Calu3 (cell line): ENCODE data around the gene KRT5. TPM values are rescaled to one million over a fixed set of nuclear protein-coding genes. Genes with fewer than 3 reads are reported as not detected.

Experiments
- BruUV-seq: library from RNA; stranded (reverse); fragments of 400-500 nt; replicated peaks from 2 replicates; lab custom pipeline; 2021; lab: Mats Ljungman, UMichigan
- CTCF ChIA-PET: fragments of 300-600 bp; sonication (Branson Sonifier 250); formaldehyde crosslinking; loops from one replicate; lab custom pipeline; 2022; ENCODE audit warnings: antibody characterized with exemption; lab: Charles Lee
- DNase-seq: peaks from one replicate; pipeline ENCODE4 v3.0.0; 2022
- H3K27ac Mint-ChIP-seq: one replicate; pipeline ENCODE4 v1.8.0; 2022; ENCODE audit warnings: mixed read lengths; ENCODE audit not compliant: unreplicated experiment
- H3K27me3 Mint-ChIP-seq: one replicate; pipeline ENCODE4 v1.8.0; 2022; ENCODE audit warnings: mixed read lengths; ENCODE audit not compliant: unreplicated experiment
- H3K36me3 Mint-ChIP-seq: one replicate; pipeline ENCODE4 v1.8.0; 2022; ENCODE audit warnings: mild to moderate bottlenecking, moderate library complexity, mixed read lengths; ENCODE audit not compliant: insufficient read depth, unreplicated experiment
- H3K4me1 Mint-ChIP-seq: one replicate; pipeline ENCODE4 v1.8.0; 2022; ENCODE audit warnings: mild to moderate bottlenecking, low read depth, mixed read lengths; ENCODE audit not compliant: unreplicated experiment
- H3K4me3 Mint-ChIP-seq: one replicate; pipeline ENCODE4 v1.8.0; 2022; ENCODE audit warnings: mild to moderate bottlenecking, low read depth, moderate library complexity, mixed read lengths; ENCODE audit not compliant: unreplicated experiment
- H3K9me3 Mint-ChIP-seq: one replicate; pipeline ENCODE4 v1.8.0; 2022; ENCODE audit warnings: low read depth, mixed read lengths; ENCODE audit not compliant: unreplicated experiment
- CTCF ChIP-seq: fragments of 200-600 bp; IDR thresholded peaks from one replicate; pipeline ENCODE4 v1.8.0; 2022; ENCODE audit warnings: antibody characterized with exemption; ENCODE audit not compliant: unreplicated experiment
- intact Hi-C: fragments of 100-400 bp; cut with micrococcal nuclease; formaldehyde crosslinking; loops from one replicate; pipeline ENCODE4 v1.10.0; 2022; ENCODE audit not compliant: unreplicated experiment
- total RNA-seq: library from RNA; stranded (reverse); gene quantifications from 2 replicates; pipeline ENCODE4 v1.2.3, GENCODE V29; 2022

Gene KRT5
- total RNA-seq, 1 experiment from 2014 or later = 1.3 TPM

GRCh38 chr12:52537101-52537500 is 16.9 kb upstream of the KRT5 start:
- no peaks in the 10 kb centered on the region for H3K4me1 Mint-ChIP-seq

GRCh38 chr12:52535574-52535973 is 15.4 kb upstream of the KRT5 start:
- Mint-ChIP-seq H3K36me3 (no peaks in the 10 kb centered on the region), H3K27ac (no peak overlapping the region), H3K9me3 (no peaks in the 10 kb centered on the region), H3K4me1 (no peaks in the 10 kb centered on the region), H3K27me3 (no peaks in the 10 kb centered on the region), H3K4me3 (no peak overlapping the region)
- no peak for DNase-seq
- CTCF ChIA-PET = no interaction called here
- BruUV-seq = no TSS peak
- intact Hi-C loops = no loop called here
- no peak for TF ChIP-seq CTCF

More at GRCh38 chr12:52537101-52537500, 16.9 kb upstream of the KRT5 start:
- no peaks in the 10 kb centered on the region for H3K27me3 Mint-ChIP-seq
- no TSS peak for BruUV-seq
- H3K27ac Mint-ChIP-seq = no peak overlapping the region
- intact Hi-C loops = no loop called here
- CTCF ChIA-PET = no interaction called here
- no peak overlapping the region for H3K4me3 Mint-ChIP-seq
- TF ChIP-seq CTCF = no peak
- no peaks in the 10 kb centered on the region for H3K36me3 Mint-ChIP-seq
- H3K9me3 Mint-ChIP-seq = no peaks in the 10 kb centered on the region
- no peak for DNase-seq

GRCh38 chr12:52534482-52534881 is 14.3 kb upstream of the KRT5 start:
- DNase-seq = peak; percentile 24
- Mint-ChIP-seq H3K27me3 (no peaks in the 10 kb centered on the region), H3K27ac (no peak overlapping the region), H3K9me3 (no peaks in the 10 kb centered on the region), H3K36me3 (no peaks in the 10 kb centered on the region), H3K4me3 (no peak overlapping the region), H3K4me1 (no peaks in the 10 kb centered on the region)
- CTCF ChIA-PET = no interaction called here
- peak; percentile 24 for TF ChIP-seq CTCF
- BruUV-seq = no TSS peak
- intact Hi-C loops = loop anchor here (1.0 kb wide), 1 partner anchor 162 kb away; no protein-coding TSS in a partner anchor

GRCh38 chr12:52533686-52534470 is 13.7 kb upstream of the KRT5 start:
- CTCF ChIA-PET = interaction anchor here (0.8 to 0.9 kb wide), 2 partner anchors 135 to 162 kb away, joined by 3 to 4 read pairs; no protein-coding TSS in a partner anchor
- intact Hi-C loops = loop anchor here (1.0 kb wide), 1 partner anchor 162 kb away; no protein-coding TSS in a partner anchor
- H3K4me1 Mint-ChIP-seq = no peaks in the 10 kb centered on the region
- no peak overlapping the region for H3K4me3 Mint-ChIP-seq
- no peak for DNase-seq
- H3K36me3 Mint-ChIP-seq = no peaks in the 10 kb centered on the region
- no peaks in the 10 kb centered on the region for H3K27me3 Mint-ChIP-seq
- no peaks in the 10 kb centered on the region for H3K9me3 Mint-ChIP-seq
- TF ChIP-seq CTCF = no peak
- BruUV-seq = no TSS peak
- no peak overlapping the region for H3K27ac Mint-ChIP-seq
